SK-N-SH (cell line): Measurements from ENCODE around the gene TRIM27.

Source experiments
- CTCF ChIP-seq: fragments of 200-600 bp; sonication (generic); IDR thresholded peaks from 2 replicates; pipeline ENCODE4 v1.6.1; 2017; ENCODE audit warnings: antibody characterized with exemption, mild to moderate bottlenecking, moderate library complexity
- ELF1 ChIP-seq: IDR thresholded peaks from 2 replicates; pipeline ENCODE4 v1.4.0; 2012
- GABPA ChIP-seq: IDR thresholded peaks from 2 replicates; pipeline ENCODE4 v1.4.0; 2012; ENCODE audit warnings: low read depth, mild to moderate bottlenecking
- JUND ChIP-seq: IDR thresholded peaks from 2 replicates; pipeline ENCODE4 v1.4.0; 2012
- POLR2AphosphoS5 ChIP-seq: IDR thresholded peaks from 2 replicates; pipeline ENCODE4 v1.6.1; 2012; ENCODE audit warnings: low read depth, low read length
- RFX5 ChIP-seq: IDR thresholded peaks from 2 replicates; pipeline ENCODE4 v1.6.1; 2012; ENCODE audit warnings: mild to moderate bottlenecking, improper control_type of control experiment, low read length
- USF1 ChIP-seq: IDR thresholded peaks from 2 replicates; pipeline ENCODE4 v1.4.0; 2012; ENCODE audit warnings: low read depth, borderline replicate concordance
- YY1 ChIP-seq: IDR thresholded peaks from 2 replicates; pipeline ENCODE4 v1.4.0; 2012; ENCODE audit warnings: low read depth, mild to moderate bottlenecking

GRCh38 chr6:28867086-28867409 lies 56.7 kb downstream of the TRIM27 start:
- TF ChIP-seq CTCF (no peak), ELF1 (no peak), USF1 (no peak), RFX5 (no peak), GABPA (no peak), POLR2AphosphoS5 (no peak), JUND (no peak), YY1 (no peak)
